ENCODE measurements around the gene ZBTB11.

The ZBTB11 gene

GRCh38 chr3:101603184-101603583 lies 73.7 kb downstream of the ZBTB11 start:
- TF ChIP-seq CTCF (IDR thresholded peaks at IDR 0.05): no peak

GRCh38 chr3:101602731-101603130 lies 74.2 kb downstream of the ZBTB11 start:
- Histone ChIP-seq H3K4me2 (ENCODE audit: low read length) (no peak overlapping the region), H3K36me3 (ENCODE audit: control insufficient read depth, insufficient read depth, low read length) (no peaks in the 10 kb centered on the region), H3K4me3 (ENCODE audit: low read depth, low read length) (no peak overlapping the region), H3K79me2 (no peaks in the 10 kb centered on the region), H3K9ac (no peak overlapping the region), H3K27me3 (ENCODE audit: control insufficient read depth, insufficient read depth, low read length) (no peaks in the 10 kb centered on the region), H3K27ac (no peak overlapping the region), H3K4me1 (no peaks in the 10 kb centered on the region), H3K9me3 (ENCODE audit: control insufficient read depth, low read length) (no peaks in the 10 kb centered on the region), H2AFZ (no peak overlapping the region)
- no peak for TF ChIP-seq CTCF (IDR thresholded peaks at IDR 0.05)

More at GRCh38 chr3:101603184-101603583, 73.7 kb downstream of the ZBTB11 start:
- Histone ChIP-seq H3K27me3 (ENCODE audit: control insufficient read depth, insufficient read depth, low read length) (no peaks in the 10 kb centered on the region), H3K79me2 (no peaks in the 10 kb centered on the region), H3K9me3 (ENCODE audit: control insufficient read depth, low read length) (no peaks in the 10 kb centered on the region), H3K9ac (no peak overlapping the region), H2AFZ (no peak overlapping the region), H3K4me1 (no peaks in the 10 kb centered on the region), H3K4me2 (ENCODE audit: low read length) (no peak overlapping the region), H3K4me3 (ENCODE audit: low read depth, low read length) (no peak overlapping the region), H3K27ac (no peak overlapping the region), H3K36me3 (ENCODE audit: control insufficient read depth, insufficient read depth, low read length) (no peaks in the 10 kb centered on the region)
